GM12872 (cell line): ENCODE data around the gene RASL11B.

Source experiments
- CTCF ChIP-seq: IDR thresholded peaks from 3 replicates; pipeline ENCODE4 v1.5.1; 2011; ENCODE audit warnings: low read depth, mild to moderate bottlenecking, low read length, moderate library complexity; ENCODE audit not compliant: insufficient read depth

Gene RASL11B

GRCh38 chr4:52889354-52889753, 27.2 kb downstream of the RASL11B start:
- no peak for TF ChIP-seq CTCF

GRCh38 chr4:52889778-52890520, 27.8 kb downstream of the RASL11B start:
- no peak for TF ChIP-seq CTCF

GRCh38 chr4:52890521-52890791, 28.3 kb downstream of the RASL11B start:
- no peak for TF ChIP-seq CTCF

- TF ChIP-seq CTCF = no peak
Measured at GRCh38 chr4:52891743-52892142, 29.6 kb downstream of the RASL11B start.

GRCh38 chr4:52892880-52893279, 30.8 kb downstream of the RASL11B start:
- TF ChIP-seq CTCF = no peak

- no peak for TF ChIP-seq CTCF
Measured at GRCh38 chr4:52894443-52894842, 32.3 kb downstream of the RASL11B start.

- TF ChIP-seq CTCF = no peak
Measured at GRCh38 chr4:52903273-52903672, 41.2 kb downstream of the RASL11B start.
